ENCODE data around the gene DNAH14. TPM values are rescaled to one million over a fixed set of nuclear protein-coding genes. Genes with fewer than 3 reads are reported as not detected.

The DNAH14 gene
- total and polyA plus RNA-seq, 2 donors (not counting 3 experiments of a cell fraction or from before 2014, with no cell fraction given) = 1.5 to 7.1 TPM

GRCh38 chr1:225418059-225418458, 488.6 kb downstream of the DNAH14 start:
- TF ChIP-seq JUN (IDR thresholded peaks at IDR 0.05; ENCODE audit: borderline replicate concordance, insufficient read depth, insufficient read length, low read depth) = no peak
- TF ChIP-seq GATA2 (IDR thresholded peaks at IDR 0.05; ENCODE audit: insufficient read depth, insufficient read length, low read depth, low read length) = no peak
- no peak for TF ChIP-seq POLR2A (IDR thresholded peaks at IDR 0.05; ENCODE audit: low read depth, low read length)
- TF ChIP-seq EZH2 (IDR thresholded peaks at IDR 0.05; ENCODE audit: borderline replicate concordance, low read depth, low read length, severe bottlenecking) = no peak
- TF ChIP-seq FOS (IDR thresholded peaks at IDR 0.05; ENCODE audit: borderline replicate concordance, insufficient read depth, low read length) = no peak
- no peak for TF ChIP-seq MYC (IDR thresholded peaks at IDR 0.05; ENCODE audit: low read depth, low read length)

GRCh38 chr1:225418598-225418997, 489.1 kb downstream of the DNAH14 start:
- DNase-seq (ENCODE audit: low read depth, low spot score) (no peak), FAIRE-seq (no peak)
- Histone ChIP-seq H3K9ac (replicated peaks; ENCODE audit: extremely low read depth, insufficient read depth, low read length) (no peak overlapping the region), H2AFZ (ENCODE audit: low read depth, low read length) (no peak overlapping the region), H3K79me2 (ENCODE audit: control insufficient read depth, insufficient read depth, low read length) (peaks cover 38% of the 10 kb centered on the region), H4K20me1 (replicated peaks; ENCODE audit: control insufficient read depth, extremely low read depth, insufficient read depth, low read length) (no peaks in the 10 kb centered on the region), H3K4me3 (replicated peaks in 1 of 3; ENCODE audit: insufficient read depth in 1 of 3, low read depth in 1 of 3, low read length in 3 of 3) (no peak overlapping the region), H3K4me2 (ENCODE audit: insufficient read depth, low read length) (no peak overlapping the region), H3K9me1 (replicated peaks; ENCODE audit: control insufficient read depth, extremely low read depth, insufficient read depth, low read length) (no peaks in the 10 kb centered on the region), H3K27me3 (ENCODE audit: control insufficient read depth in 2 of 2, insufficient read depth in 2 of 2, low read length in 2 of 2) (no peaks in the 10 kb centered on the region), H3K27ac (ENCODE audit: insufficient read depth, low read depth, low read length) (no peak overlapping the region), H3K9me3 (replicated peaks; ENCODE audit: control insufficient read depth, insufficient read depth, low read length) (no peaks in the 10 kb centered on the region), H3K36me3 (ENCODE audit: control insufficient read depth in 2 of 2, extremely low read depth in 1 of 2, insufficient read depth in 2 of 2, low read length in 2 of 2) (peaks cover 18 to 25% of the 10 kb centered on the region in 2 experiments), H3K4me1 (ENCODE audit: control insufficient read depth, extremely low read depth, insufficient read depth, low read length) (peaks cover 17% of the 10 kb centered on the region)
- dilution Hi-C loops (cut with MboI; ENCODE audit: extremely low pct_ligation_motif_present, low sequenced_read_pairs) = no loop called here
- intact Hi-C loops (cut with micrococcal nuclease) = no loop called here
- ChIA-PET POLR2A (no interaction called here), CTCF (interaction anchor here (1.7 kb wide), 1 partner anchor 10 kb away, joined by 3 read pairs; no protein-coding TSS in a partner anchor)
- TF ChIP-seq POLR2AphosphoS5 (IDR thresholded peaks at IDR 0.05; ENCODE audit: insufficient read depth, low read depth, low read length) (no peak), MAX (IDR thresholded peaks at IDR 0.05; ENCODE audit: insufficient read depth, insufficient read length) (no peak), EZH2 (IDR thresholded peaks at IDR 0.05; ENCODE audit: borderline replicate concordance, low read depth, low read length, severe bottlenecking) (no peak), POLR2A (IDR thresholded peaks at IDR 0.05; ENCODE audit: low read depth, low read length) (no peak), GATA2 (IDR thresholded peaks at IDR 0.05; ENCODE audit: insufficient read depth, insufficient read length, low read depth, low read length) (no peak), MYC (IDR thresholded peaks at IDR 0.05; ENCODE audit: low read depth, low read length) (no peak), CTCF (IDR thresholded peaks at IDR 0.05; ENCODE audit: extremely low read depth in 1 of 2, insufficient read depth in 1 of 2, low read depth in 1 of 2, low read length in 2 of 2) (no peak), FOS (IDR thresholded peaks at IDR 0.05; ENCODE audit: borderline replicate concordance, insufficient read depth, low read length) (no peak), JUN (IDR thresholded peaks at IDR 0.05; ENCODE audit: borderline replicate concordance, insufficient read depth, insufficient read length, low read depth) (no peak)
- no TSS peak for BruUV-seq (replicated peaks)

More at GRCh38 chr1:225418059-225418458, 488.6 kb downstream of the DNAH14 start:
- dilution Hi-C loops (cut with MboI; ENCODE audit: extremely low pct_ligation_motif_present, low sequenced_read_pairs) (no loop called here), intact Hi-C loops (cut with micrococcal nuclease) (no loop called here)
- Histone ChIP-seq H2AFZ (ENCODE audit: low read depth, low read length) (no peak overlapping the region), H3K4me2 (ENCODE audit: insufficient read depth, low read length) (no peak overlapping the region), H3K27ac (ENCODE audit: insufficient read depth, low read depth, low read length) (no peak overlapping the region), H3K9me3 (replicated peaks; ENCODE audit: control insufficient read depth, insufficient read depth, low read length) (no peaks in the 10 kb centered on the region), H3K4me3 (replicated peaks in 1 of 3; ENCODE audit: insufficient read depth in 1 of 3, low read depth in 1 of 3, low read length in 3 of 3) (no peak overlapping the region), H3K9me1 (replicated peaks; ENCODE audit: control insufficient read depth, extremely low read depth, insufficient read depth, low read length) (no peaks in the 10 kb centered on the region), H3K79me2 (ENCODE audit: control insufficient read depth, insufficient read depth, low read length) (peaks cover 34% of the 10 kb centered on the region), H4K20me1 (replicated peaks; ENCODE audit: control insufficient read depth, extremely low read depth, insufficient read depth, low read length) (no peaks in the 10 kb centered on the region), H3K27me3 (ENCODE audit: control insufficient read depth in 2 of 2, insufficient read depth in 2 of 2, low read length in 2 of 2) (no peaks in the 10 kb centered on the region), H3K4me1 (ENCODE audit: control insufficient read depth, extremely low read depth, insufficient read depth, low read length) (peaks cover 12% of the 10 kb centered on the region), H3K9ac (replicated peaks; ENCODE audit: extremely low read depth, insufficient read depth, low read length) (no peak overlapping the region), H3K36me3 (ENCODE audit: control insufficient read depth in 2 of 2, extremely low read depth in 1 of 2, insufficient read depth in 2 of 2, low read length in 2 of 2) (peaks cover 20 to 30% of the 10 kb centered on the region in 2 experiments)
- CTCF ChIA-PET = interaction anchor here (1.7 kb wide), 1 partner anchor 9 kb away, joined by 3 read pairs; no protein-coding TSS in a partner anchor
- POLR2A ChIA-PET = no interaction called here
- no peak for FAIRE-seq
- DNase-seq (ENCODE audit: low read depth, low spot score) = no peak
- BruUV-seq (replicated peaks) = no TSS peak

Data from endothelial cell of umbilical vein (primary cell).